Loucy (cell line): ENCODE measurements around the gene DPF3.

Experiments used
- EZH2phosphoT487 ChIP-seq: fragments of 200-600 bp; IDR thresholded peaks from 2 replicates; pipeline ENCODE4 v1.6.1; 2018; ENCODE audit warnings: antibody characterized with exemption, mild to moderate bottlenecking, moderate library complexity, borderline replicate concordance
- TF ChIP-seq, protein P1 (sequence below): fragments of 200-600 bp; sonication (generic); conservative IDR thresholded peaks from 2 replicates; pipeline ENCODE4 v1.5.1; 2014; ENCODE audit warnings: mild to moderate bottlenecking, antibody characterized with exemption, low read length

DNA sequence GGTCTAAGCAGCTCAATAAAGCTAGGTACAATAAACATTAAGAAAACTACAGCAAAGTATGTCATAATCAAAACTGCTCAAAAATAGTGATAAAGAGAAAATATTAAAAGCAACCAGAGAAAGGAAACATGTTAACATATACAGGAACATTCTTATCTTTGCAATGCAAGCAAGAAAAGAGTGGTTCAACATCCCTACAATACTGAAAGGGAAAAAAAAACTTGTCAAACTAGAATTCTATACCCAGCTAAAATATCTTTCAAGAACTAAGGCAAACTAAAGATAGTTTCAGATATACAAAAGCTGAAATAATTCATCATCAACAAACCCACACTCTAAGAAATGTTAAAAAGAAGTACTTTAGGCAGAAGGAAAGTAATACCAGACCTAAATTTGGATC lies 134.2 kb downstream of the DPF3 start:
- TF ChIP-seq, protein P1, sequence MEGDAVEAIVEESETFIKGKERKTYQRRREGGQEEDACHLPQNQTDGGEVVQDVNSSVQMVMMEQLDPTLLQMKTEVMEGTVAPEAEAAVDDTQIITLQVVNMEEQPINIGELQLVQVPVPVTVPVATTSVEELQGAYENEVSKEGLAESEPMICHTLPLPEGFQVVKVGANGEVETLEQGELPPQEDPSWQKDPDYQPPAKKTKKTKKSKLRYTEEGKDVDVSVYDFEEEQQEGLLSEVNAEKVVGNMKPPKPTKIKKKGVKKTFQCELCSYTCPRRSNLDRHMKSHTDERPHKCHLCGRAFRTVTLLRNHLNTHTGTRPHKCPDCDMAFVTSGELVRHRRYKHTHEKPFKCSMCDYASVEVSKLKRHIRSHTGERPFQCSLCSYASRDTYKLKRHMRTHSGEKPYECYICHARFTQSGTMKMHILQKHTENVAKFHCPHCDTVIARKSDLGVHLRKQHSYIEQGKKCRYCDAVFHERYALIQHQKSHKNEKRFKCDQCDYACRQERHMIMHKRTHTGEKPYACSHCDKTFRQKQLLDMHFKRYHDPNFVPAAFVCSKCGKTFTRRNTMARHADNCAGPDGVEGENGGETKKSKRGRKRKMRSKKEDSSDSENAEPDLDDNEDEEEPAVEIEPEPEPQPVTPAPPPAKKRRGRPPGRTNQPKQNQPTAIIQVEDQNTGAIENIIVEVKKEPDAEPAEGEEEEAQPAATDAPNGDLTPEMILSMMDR = no peak
- no peak for TF ChIP-seq EZH2phosphoT487
